ENCODE results near the gene MIS12. TPM values are rescaled to one million over a fixed set of nuclear protein-coding genes. Genes with fewer than 3 reads are reported as not detected.

Gene MIS12
- total and polyA plus RNA-seq, 3 donors from 2014 or later, result 12.9 to 24.5 (median 20.8) TPM

DNA sequence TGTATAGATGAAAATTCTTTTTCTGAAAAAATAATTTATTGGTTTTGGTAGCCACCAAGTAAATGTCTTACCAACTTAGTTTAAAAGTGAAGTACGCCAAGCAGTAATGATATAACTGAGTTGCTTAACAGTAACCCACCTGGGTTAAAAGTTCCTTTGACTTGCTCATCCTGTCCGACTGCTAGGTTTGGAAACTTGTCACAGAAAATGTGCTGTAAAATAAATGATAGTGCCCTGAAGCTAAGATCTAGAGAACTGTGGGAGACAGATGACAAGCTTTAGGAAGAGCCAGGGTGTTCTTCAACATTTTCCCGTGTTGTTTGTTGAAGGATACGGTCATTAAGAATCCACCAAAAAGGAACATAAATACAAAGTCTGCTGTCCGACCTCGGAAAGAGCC, 5.4 kb upstream of the MIS12 start:
- Histone ChIP-seq H3K27me3 (no peaks in the 10 kb centered on the region), H3K4me3 (no peak overlapping the region), H3K9me3 (no peaks in the 10 kb centered on the region), H3K36me3 (ENCODE audit: low read depth, missing control alignments) (no peaks in the 10 kb centered on the region), H3K27ac (no peak overlapping the region), H3K4me1 (no peaks in the 10 kb centered on the region)
- no peak for DNase-seq
- TF ChIP-seq POLR2A (IDR thresholded peaks at IDR 0.05), result no peak
- TF ChIP-seq, protein P1, sequence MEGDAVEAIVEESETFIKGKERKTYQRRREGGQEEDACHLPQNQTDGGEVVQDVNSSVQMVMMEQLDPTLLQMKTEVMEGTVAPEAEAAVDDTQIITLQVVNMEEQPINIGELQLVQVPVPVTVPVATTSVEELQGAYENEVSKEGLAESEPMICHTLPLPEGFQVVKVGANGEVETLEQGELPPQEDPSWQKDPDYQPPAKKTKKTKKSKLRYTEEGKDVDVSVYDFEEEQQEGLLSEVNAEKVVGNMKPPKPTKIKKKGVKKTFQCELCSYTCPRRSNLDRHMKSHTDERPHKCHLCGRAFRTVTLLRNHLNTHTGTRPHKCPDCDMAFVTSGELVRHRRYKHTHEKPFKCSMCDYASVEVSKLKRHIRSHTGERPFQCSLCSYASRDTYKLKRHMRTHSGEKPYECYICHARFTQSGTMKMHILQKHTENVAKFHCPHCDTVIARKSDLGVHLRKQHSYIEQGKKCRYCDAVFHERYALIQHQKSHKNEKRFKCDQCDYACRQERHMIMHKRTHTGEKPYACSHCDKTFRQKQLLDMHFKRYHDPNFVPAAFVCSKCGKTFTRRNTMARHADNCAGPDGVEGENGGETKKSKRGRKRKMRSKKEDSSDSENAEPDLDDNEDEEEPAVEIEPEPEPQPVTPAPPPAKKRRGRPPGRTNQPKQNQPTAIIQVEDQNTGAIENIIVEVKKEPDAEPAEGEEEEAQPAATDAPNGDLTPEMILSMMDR (IDR thresholded peaks at IDR 0.05), result no peak
- intact Hi-C loops (cut with DNase I; ENCODE audit: low total_unique reads), result no loop called here
- 84 to 89% methylated on average over 6 of the region's 6 CpGs for WGBS, 2 donors

DNA sequence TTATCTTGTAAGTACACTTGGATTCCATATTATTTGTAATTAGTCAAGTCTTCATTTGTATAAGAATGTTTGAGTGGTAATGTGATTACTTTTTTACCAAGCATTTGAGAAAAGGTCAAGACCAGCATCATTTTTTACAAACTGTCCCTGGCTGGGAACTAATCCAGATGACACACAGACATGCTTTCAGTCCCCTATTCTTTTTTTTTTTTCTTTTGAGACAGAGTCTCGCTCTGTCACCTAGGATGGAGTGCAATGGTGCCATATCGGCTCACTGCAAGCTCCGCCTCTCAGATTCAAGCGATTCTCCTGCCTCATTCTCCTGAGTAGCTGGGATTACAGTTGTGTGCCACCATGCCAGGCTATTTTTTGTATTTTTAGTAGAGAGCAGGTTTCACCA, 4.9 kb upstream of the MIS12 start:
- H3K36me3 ChIP-seq (ENCODE audit: low read depth, missing control alignments), result no peaks in the 10 kb centered on the region
- no peak for DNase-seq
- no peak overlapping the region for H3K27ac ChIP-seq
- intact Hi-C loops (cut with DNase I; ENCODE audit: low total_unique reads), result no loop called here
- no peak overlapping the region for H3K4me3 ChIP-seq
- 90 to 98% methylated on average over 4 of the region's 4 CpGs for WGBS, 2 donors
- TF ChIP-seq POLR2A (IDR thresholded peaks at IDR 0.05), result no peak
- H3K4me1 ChIP-seq, result no peaks in the 10 kb centered on the region
- no peaks in the 10 kb centered on the region for H3K9me3 ChIP-seq
- no peaks in the 10 kb centered on the region for H3K27me3 ChIP-seq

DNA sequence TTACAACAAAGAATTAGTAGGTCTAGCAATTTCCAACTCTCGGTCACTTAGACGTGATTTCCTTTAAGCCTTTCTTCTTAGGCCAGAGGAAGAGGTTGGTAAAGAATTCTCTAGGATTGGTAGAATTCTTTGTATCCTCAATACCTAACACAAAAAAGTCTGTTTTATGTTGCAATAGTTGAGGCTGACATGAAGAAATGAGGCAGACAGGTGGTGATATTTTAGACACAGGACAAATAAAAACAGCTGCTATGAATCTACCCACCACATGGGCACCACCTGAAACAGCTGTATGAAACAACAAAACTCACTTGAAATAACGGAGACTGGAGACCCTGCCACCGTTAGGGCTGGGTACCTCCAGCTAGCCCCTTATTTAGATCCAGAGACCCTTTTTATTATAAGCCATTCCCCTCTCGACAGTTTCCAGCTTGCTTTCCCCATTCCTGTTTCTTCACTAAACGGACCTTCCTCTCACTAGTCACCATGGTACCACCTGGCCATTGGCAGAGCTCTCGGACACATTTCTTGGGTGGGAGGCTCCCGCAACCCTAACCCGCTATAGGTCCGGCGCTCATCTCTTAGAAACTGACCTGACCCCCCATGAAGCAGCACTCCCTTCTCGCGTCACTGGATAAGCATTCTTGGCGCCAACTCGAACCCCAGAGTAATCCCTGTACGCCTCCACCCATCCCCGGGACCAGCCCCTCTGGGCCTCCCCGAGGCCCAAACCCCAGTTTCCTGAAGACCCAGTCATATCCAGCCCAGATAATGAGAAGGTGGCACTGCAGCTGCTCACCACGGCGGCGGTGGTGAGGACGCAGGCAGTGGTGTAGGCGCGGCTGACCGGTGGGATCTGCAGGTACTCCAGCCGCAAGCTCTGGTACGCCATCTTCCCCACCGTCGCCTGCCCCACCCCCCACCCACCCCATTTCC, 828 bp upstream of the MIS12 start, which contains the start of gene DERL2:
Gene DERL2 (minus strand): TSS at position 909 of the 936 bp plus-strand sequence. CDS start 17 bp downstream, at position 892.
- intact Hi-C loops (cut with DNase I; ENCODE audit: low total_unique reads), result no loop called here

DNA sequence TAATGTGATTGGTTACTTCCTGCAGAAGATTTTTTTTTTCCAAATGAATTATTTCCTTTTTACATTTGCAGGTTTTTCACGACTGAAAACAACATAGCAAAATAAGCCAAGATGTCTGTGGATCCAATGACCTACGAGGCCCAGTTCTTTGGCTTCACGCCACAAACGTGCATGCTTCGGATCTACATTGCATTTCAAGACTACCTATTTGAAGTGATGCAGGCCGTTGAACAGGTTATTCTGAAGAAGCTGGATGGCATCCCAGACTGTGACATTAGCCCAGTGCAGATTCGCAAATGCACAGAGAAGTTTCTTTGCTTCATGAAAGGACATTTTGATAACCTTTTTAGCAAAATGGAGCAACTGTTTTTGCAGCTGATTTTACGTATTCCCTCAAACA, 2.4 kb downstream of the MIS12 start:
- Histone ChIP-seq H3K36me3 (ENCODE audit: low read depth, missing control alignments) (no peaks in the 10 kb centered on the region), H3K27ac (no peak overlapping the region), H3K27me3 (no peaks in the 10 kb centered on the region), H3K9me3 (no peaks in the 10 kb centered on the region), H3K4me1 (peaks cover 3% of the 10 kb centered on the region), H3K4me3 (no peak overlapping the region)
- DNase-seq, result no peak
- 81 to 88% methylated on average over 8 of the region's 8 CpGs for WGBS, 2 donors
- TF ChIP-seq, protein P1 (IDR thresholded peaks at IDR 0.05), result no peak
- no peak for TF ChIP-seq POLR2A (IDR thresholded peaks at IDR 0.05)
- intact Hi-C loops (cut with DNase I; ENCODE audit: low total_unique reads), result no loop called here

More for the DNA sequence above, 828 bp upstream of the MIS12 start, which contains the start of gene DERL2:
- DNase-seq, result peak; percentile 18
- TF ChIP-seq, protein P1 (IDR thresholded peaks at IDR 0.05), result no peak
- TF ChIP-seq POLR2A (IDR thresholded peaks at IDR 0.05), result no peak
- 6% methylated on average over 21 to 29 of the region's 29 CpGs for WGBS, 2 donors
- no peaks in the 10 kb centered on the region for H3K36me3 ChIP-seq (ENCODE audit: low read depth, missing control alignments)
- peak within 1 kb of the TSS; percentile 97 to 100 for H3K27ac ChIP-seq
- H3K27me3 ChIP-seq, result no peaks in the 10 kb centered on the region
- peak within 1 kb of the TSS; percentile 88 to 95 for H3K4me3 ChIP-seq
- H3K4me1 ChIP-seq, result peaks cover 3% of the 10 kb centered on the region
- no peaks in the 10 kb centered on the region for H3K9me3 ChIP-seq

DNA sequence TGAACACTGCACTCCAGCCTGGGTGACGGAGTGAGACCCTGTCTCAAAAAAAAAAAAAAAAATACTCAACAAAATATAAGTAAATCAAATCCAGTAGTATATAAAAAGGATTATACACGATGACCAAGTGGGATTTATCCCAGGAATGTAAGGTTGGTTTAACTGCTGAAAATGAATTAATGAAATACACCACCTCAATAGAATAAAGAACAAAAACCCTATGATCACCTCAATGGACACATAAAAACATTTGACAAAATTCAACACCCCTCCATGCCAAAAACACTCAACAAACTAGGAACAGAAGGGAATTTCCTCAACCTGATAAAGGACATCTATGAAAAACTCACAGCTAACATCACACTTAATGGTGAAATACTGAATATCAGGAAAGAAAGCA, 6.6 kb downstream of the MIS12 start:
- intact Hi-C loops (cut with DNase I; ENCODE audit: low total_unique reads), result no loop called here
- H3K4me1 ChIP-seq, result no peaks in the 10 kb centered on the region
- no peaks in the 10 kb centered on the region for H3K9me3 ChIP-seq
- H3K27ac ChIP-seq, result no peak overlapping the region
- H3K36me3 ChIP-seq (ENCODE audit: low read depth, missing control alignments), result no peaks in the 10 kb centered on the region
- no peak for TF ChIP-seq POLR2A (IDR thresholded peaks at IDR 0.05)
- TF ChIP-seq, protein P1 (IDR thresholded peaks at IDR 0.05), result no peak
- WGBS, 2 donors, result 95 to 100% methylated on average over 2 of the region's 2 CpGs
- no peaks in the 10 kb centered on the region for H3K27me3 ChIP-seq
- no peak overlapping the region for H3K4me3 ChIP-seq
- DNase-seq, result no peak
